H1 (cell line): ENCODE measurements around the gene CHSY3. TPM values are rescaled to one million over a fixed set of nuclear protein-coding genes. Genes with fewer than 3 reads are reported as not detected.

Experiments used
- CTCF ChIA-PET: fragments of 300-600 bp; sonication (Branson Sonifier 250); formaldehyde crosslinking; loops from one replicate; lab custom pipeline; 2021; ENCODE audit not compliant: partially characterized antibody; lab: Charles Lee
- POLR2A ChIA-PET: fragments of 300-600 bp; sonication (Branson Sonifier 250); formaldehyde crosslinking; loops from one replicate; lab custom pipeline; 2021; ENCODE audit warnings: inconsistent platforms; ENCODE audit not compliant: partially characterized antibody; lab: Charles Lee
- DNase-seq, 2 experiments: peaks; one replicate each; pipeline versions ENCODE4 v3.0.0 to v3.0.0-alpha.2; 2010 to 2022; ENCODE audit warnings: low spot score in 2 of 2, low read depth in 1 of 2, mixed read lengths in 1 of 2
- FAIRE-seq: peaks from 2 replicates; lab custom pipeline; 2011; peaks lifted over from hg19 to GRCh38; lab: Jason Lieb, UNC
- H2AFZ ChIP-seq: 2 replicates; pipeline ENCODE4 v1.8.1; 2012; ENCODE audit warnings: low read length, inconsistent platforms
- H2AK5ac ChIP-seq: 2 replicates; pipeline ENCODE4 v1.6.1; 2013; ENCODE audit warnings: low read depth, low read length
- H2BK120ac ChIP-seq: replicated peaks from 2 replicates; pipeline ENCODE3; 2013; ENCODE audit warnings: low read depth, low read length, inconsistent platforms
- H2BK12ac ChIP-seq: 2 replicates; pipeline ENCODE4 v1.6.1; 2013; ENCODE audit warnings: low read depth, low read length
- H2BK15ac ChIP-seq: 2 replicates; pipeline ENCODE4 v1.6.1; 2013; ENCODE audit warnings: low read length
- H2BK20ac ChIP-seq: 2 replicates; pipeline ENCODE4 v1.6.1; 2013; ENCODE audit warnings: low read length
- H2BK5ac ChIP-seq: 2 replicates; pipeline ENCODE4 v1.6.1; 2013; ENCODE audit warnings: low read depth, low read length
- H3K14ac ChIP-seq: 2 replicates; pipeline ENCODE4 v1.6.1; 2013; ENCODE audit warnings: inconsistent platforms; ENCODE audit not compliant: insufficient read length
- H3K18ac ChIP-seq: 2 replicates; pipeline ENCODE4 v1.6.1; 2013; ENCODE audit warnings: low read length; ENCODE audit errors: extremely low read depth
- H3K23ac ChIP-seq: 2 replicates; pipeline ENCODE4 v1.6.1; 2013; ENCODE audit warnings: inconsistent platforms; ENCODE audit not compliant: insufficient read length
- H3K23me2 ChIP-seq: 2 replicates; pipeline ENCODE4 v1.6.1; 2013; ENCODE audit warnings: low read depth, low read length
- H3K27ac ChIP-seq: 2 replicates; pipeline ENCODE4 v1.6.1; 2011; ENCODE audit warnings: low read depth, low read length, inconsistent platforms
- H3K27me3 ChIP-seq, 4 experiments: replicated peaks in 1 of 4; 1 replicate in 1 of 4; 2 replicates in 3 of 4; pipeline versions ENCODE4 v1.6.1 to v1.8.1; 2011 to 2013; ENCODE audit warnings: low read length in 3 of 4, mild to moderate bottlenecking in 3 of 4, inconsistent platforms in 2 of 4, mixed read lengths in 2 of 4, moderate library complexity in 1 of 4; ENCODE audit not compliant: control insufficient read depth in 3 of 4, insufficient read depth in 3 of 4; ENCODE audit errors: extremely low read depth in 1 of 4
- H3K36me3 ChIP-seq, 4 experiments: 2 replicates each; pipeline versions ENCODE4 v1.6.1 to v1.8.1; 2011 to 2013; ENCODE audit warnings: mild to moderate bottlenecking in 4 of 4, low read length in 3 of 4, moderate library complexity in 2 of 4, control low read depth in 1 of 4, inconsistent platforms in 1 of 4; ENCODE audit not compliant: insufficient read depth in 4 of 4, control insufficient read depth in 2 of 4
- H3K4ac ChIP-seq: replicated peaks from 2 replicates; pipeline ENCODE3; 2013; ENCODE audit warnings: low read length, low read depth, mixed read lengths, inconsistent platforms; ENCODE audit not compliant: insufficient read length
- H3K4me1 ChIP-seq, 4 experiments: replicated peaks in 1 of 4; 1 replicate in 1 of 4; 2 replicates in 3 of 4; pipeline versions ENCODE4 v1.6.1 to v1.8.1; 2011 to 2013; ENCODE audit warnings: low read length in 3 of 4, inconsistent platforms in 2 of 4, mixed read lengths in 1 of 4; ENCODE audit not compliant: insufficient read depth in 4 of 4, control insufficient read depth in 3 of 4
- H3K4me2 ChIP-seq, 2 experiments: 2 replicates each; pipeline versions ENCODE4 v1.6.1 to v1.8.1; 2011 to 2013; ENCODE audit warnings: low read depth in 2 of 2, low read length in 2 of 2, control low read depth in 1 of 2, inconsistent platforms in 1 of 2, mild to moderate bottlenecking in 1 of 2; ENCODE audit not compliant: insufficient read depth in 1 of 2
- H3K4me3 ChIP-seq, 4 experiments: fragments of 200-600, 300-600 bp in 1 of 4; sonication (generic), shearing (Covaris generic), sonication (Bioruptor Twin) in 1 of 4; 2 replicates each; pipeline versions ENCODE4 v1.5.1 to v1.8.1; 2011 to 2016; ENCODE audit warnings: low read length in 4 of 4, low read depth in 3 of 4, control low read depth in 2 of 4, inconsistent platforms in 2 of 4, mild to moderate bottlenecking in 2 of 4, mixed read lengths in 1 of 4, moderate library complexity in 1 of 4; ENCODE audit not compliant: insufficient read depth in 2 of 4; ENCODE audit errors: extremely low read depth in 1 of 4
- H3K56ac ChIP-seq: replicated peaks from 2 replicates; pipeline ENCODE3; 2013; ENCODE audit warnings: low read depth, mild to moderate bottlenecking, mixed read lengths, low read length, inconsistent platforms; ENCODE audit not compliant: insufficient read length
- H3K79me1 ChIP-seq: 2 replicates; pipeline ENCODE4 v1.6.1; 2013; ENCODE audit warnings: low read depth, low read length, control low read depth
- H3K79me2 ChIP-seq, 2 experiments: 2 replicates each; pipeline versions ENCODE4 v1.6.1 to v1.8.1; 2012 to 2013; ENCODE audit warnings: low read length in 2 of 2, mild to moderate bottlenecking in 2 of 2, inconsistent platforms in 1 of 2; ENCODE audit not compliant: insufficient read depth in 2 of 2, control insufficient read depth in 1 of 2
- H3K9ac ChIP-seq, 4 experiments: replicated peaks in 1 of 4; 1 replicate in 1 of 4; 2 replicates in 3 of 4; pipeline versions ENCODE4 v1.6.1 to v1.8.1; 2011 to 2013; ENCODE audit warnings: low read depth in 3 of 4, low read length in 3 of 4, control low read depth in 2 of 4, mild to moderate bottlenecking in 2 of 4, moderate library complexity in 2 of 4, inconsistent platforms in 1 of 4; ENCODE audit errors: extremely low read depth in 1 of 4
- H3K9me3 ChIP-seq, 2 experiments: 2 replicates each; pipeline versions ENCODE4 v1.6.1 to v1.8.1; 2012 to 2013; ENCODE audit warnings: mild to moderate bottlenecking in 2 of 2, moderate library complexity in 2 of 2, control low read depth in 1 of 2, inconsistent platforms in 1 of 2, low read depth in 1 of 2, low read length in 1 of 2, mixed read lengths in 1 of 2; ENCODE audit not compliant: insufficient read depth in 2 of 2
- H4K20me1 ChIP-seq, 2 experiments: replicated peaks in 1 of 2; 2 replicates each; pipeline versions ENCODE3 to v1.8.1; 2011 to 2013; ENCODE audit warnings: inconsistent platforms in 2 of 2, low read length in 2 of 2, mild to moderate bottlenecking in 1 of 2; ENCODE audit not compliant: insufficient read depth in 2 of 2, control insufficient read depth in 1 of 2
- H4K5ac ChIP-seq: 2 replicates; pipeline ENCODE4 v1.6.1; 2013; ENCODE audit warnings: low read length, low read depth, mixed read lengths, inconsistent platforms; ENCODE audit not compliant: insufficient read length
- H4K8ac ChIP-seq: 2 replicates; pipeline ENCODE4 v1.8.0; 2013; ENCODE audit warnings: mild to moderate bottlenecking, moderate library complexity, low read length, inconsistent platforms; ENCODE audit not compliant: insufficient read depth; ENCODE audit errors: extremely low read depth
- H4K91ac ChIP-seq: replicated peaks from 2 replicates; pipeline ENCODE3; 2013; ENCODE audit warnings: low read length, mixed read lengths, inconsistent platforms; ENCODE audit not compliant: insufficient read length
- KDM1A ChIP-seq: fragments of 200-600, 300-600 bp; sonication (generic); IDR thresholded peaks from 2 replicates; pipeline ENCODE4 v1.7.1; 2016; ENCODE audit warnings: mild to moderate bottlenecking, low read length, borderline replicate concordance
- RNF2 ChIP-seq: fragments of 200-900, 300-1000 bp; sonication (generic); IDR thresholded peaks from 2 replicates; pipeline ENCODE4 v1.7.1; 2016; ENCODE audit warnings: borderline replicate concordance, low read depth, mild to moderate bottlenecking, antibody characterized with exemption, low read length; ENCODE audit not compliant: poor library complexity, severe bottlenecking; ENCODE audit errors: missing control alignments
- SIRT6 ChIP-seq: IDR thresholded peaks from one replicate; pipeline ENCODE4 v1.7.1; 2012; ENCODE audit warnings: low read length, inconsistent platforms
- WGBS, 2 experiments: shearing (Covaris generic) in 1 of 2; methylation state at CpG; one replicate each; pipeline versions ENCODE4 v1.1.6 to v1.1.7; 2013 to 2015; ENCODE audit warnings: low lambda C conversion rate in 2 of 2, mixed read lengths in 2 of 2, inconsistent platforms in 1 of 2, low coverage in 1 of 2, missing lambda C conversion rate in 1 of 2; ENCODE audit not compliant: insufficient replicate concordance in 2 of 2, insufficient coverage in 1 of 2, insufficient read length in 1 of 2; ENCODE audit errors: extremely low coverage in 1 of 2, missing lambda C conversion rate in 1 of 2; 5-methylcytosine and 5-hydroxymethylcytosine counted together
- polyA plus RNA-seq, 7 experiments: library from polyadenylated mRNA; depleted of rRNA in 3 of 7; stranded (reverse) in 5 of 7; unstranded in 2 of 7; fragments of >200 nt in 5 of 7; fragments of 200-250 nt in 2 of 7; gene quantifications; 1 replicate in 5 of 7; 2 replicates in 1 of 7; 4 replicates in 1 of 7; pipeline versions ENCODE4 v1.2.1 to v1.2.3, GENCODE V29; 2011 to 2013; ENCODE audit warnings: missing spikeins in 2 of 7, mixed read lengths in 2 of 7
- total RNA-seq: library from RNA; stranded (reverse); fragmentation: NEBNext Ultra II Directional; extraction: Animal tissue kit (Norgen Biotek cat#: 25700); gene quantifications from 2 replicates; pipeline ENCODE4 v1.2.1, GENCODE V29; 2021

Gene CHSY3
- total and polyA plus RNA-seq, 2 of the 8 experiments (the other 6 are each of a cell fraction or from before 2014, with no cell fraction given), result 0.24 to 1.8 TPM

GRCh38 chr5:129902816-129903215 lies 1.4 kb upstream of the CHSY3 start:
- POLR2A ChIA-PET, result no interaction called here
- Histone ChIP-seq H4K8ac (no peak overlapping the region), H3K4ac (no peak overlapping the region), H3K9ac (no peak overlapping the region), H2BK20ac (no peak overlapping the region), H2AK5ac (no peak overlapping the region), H3K4me2 (no peak overlapping the region; a peak in 1 of 4 replicates), H3K18ac (no peak overlapping the region), H2BK15ac (no peak overlapping the region), H3K14ac (no peak overlapping the region), H3K27me3 (peaks cover 1 to 39% (median 28%) of the 10 kb centered on the region in 4 experiments), H3K23me2 (peaks cover 25% of the 10 kb centered on the region), H4K5ac (no peak overlapping the region), H3K9me3 (no peaks in the 10 kb centered on the region), H3K27ac (no peak overlapping the region), H2BK12ac (no peak overlapping the region), H2BK120ac (no peak overlapping the region), H3K4me3 (no peak overlapping the region), H2BK5ac (no peak overlapping the region), H4K91ac (no peak overlapping the region), H3K79me2 (no peaks in the 10 kb centered on the region), H3K56ac (no peak overlapping the region), H3K79me1 (no peaks in the 10 kb centered on the region), H2AFZ (no peak overlapping the region), H3K23ac (no peak overlapping the region), H3K36me3 (no peaks in the 10 kb centered on the region), H4K20me1 (no peaks in the 10 kb centered on the region), H3K4me1 (peaks cover 0 to 12% (median 4%) of the 10 kb centered on the region in 4 experiments; a peak in 6 of 7 replicates)
- TF ChIP-seq SIRT6 (no peak), KDM1A (no peak), RNF2 (no peak)
- WGBS, 2 experiments, result 92% methylated on average over 6 of the region's 6 CpGs; no CpG with 5 or more reads in 1 of the 2 experiments
- FAIRE-seq (no peak), DNase-seq (no peak)
- CTCF ChIA-PET, result interaction anchor here (1.0 kb wide), 1 partner anchor 130 kb away, joined by 3 read pairs; no protein-coding TSS in a partner anchor
